Small intestine (tissue), 7 donors: ENCODE results near the gene FIGNL2. TPM values are rescaled to one million over a fixed set of nuclear protein-coding genes. Genes with fewer than 3 reads are reported as not detected.
A peak's percentile ranks its signal among the peaks of the same experiment; 100 is the strongest.

ENCODE experiments used
- DNase-seq, 2 donors: peaks; one replicate each; pipeline versions ENCODE4 v3.0.0 to v3.0.0-alpha.2; 2013
- FAIRE-seq: peaks from 2 replicates; lab custom pipeline; 2012; peaks lifted over from hg19 to GRCh38; lab: Jason Lieb, UNC
- H3K27ac ChIP-seq, 3 donors: one replicate each; pipeline ENCODE4 v1.5.1; 2013; ENCODE audit warnings: low read length in 2 of 3, mild to moderate bottlenecking in 2 of 3, control low read depth in 1 of 3, inconsistent platforms in 1 of 3, low read depth in 1 of 3, moderate library complexity in 1 of 3
- H3K27me3 ChIP-seq, 3 donors: one replicate each; pipeline ENCODE4 v1.6.1; 2013; ENCODE audit warnings: low read length in 3 of 3, inconsistent platforms in 1 of 3; ENCODE audit not compliant: control insufficient read depth in 3 of 3, insufficient read depth in 3 of 3
- H3K36me3 ChIP-seq, 3 donors: one replicate each; pipeline ENCODE4 v1.6.1; 2013; ENCODE audit warnings: low read length in 3 of 3, inconsistent platforms in 1 of 3, low read depth in 1 of 3, mild to moderate bottlenecking in 1 of 3, moderate library complexity in 1 of 3; ENCODE audit not compliant: control insufficient read depth in 3 of 3, insufficient read depth in 2 of 3
- H3K4me1 ChIP-seq, 3 donors: one replicate each; pipeline ENCODE4 v1.6.1; 2013; ENCODE audit warnings: low read length in 2 of 3, inconsistent platforms in 1 of 3, low read depth in 1 of 3, mild to moderate bottlenecking in 1 of 3, moderate library complexity in 1 of 3; ENCODE audit not compliant: control insufficient read depth in 3 of 3, insufficient read depth in 2 of 3
- H3K4me3 ChIP-seq, 3 donors: one replicate each; pipeline ENCODE4 v1.5.1; 2013; ENCODE audit warnings: low read length in 3 of 3, control low read depth in 1 of 3, inconsistent platforms in 1 of 3, low read depth in 1 of 3, mild to moderate bottlenecking in 1 of 3, moderate library complexity in 1 of 3
- H3K9me3 ChIP-seq, 2 donors: one replicate each; pipeline ENCODE4 v1.6.1; 2013; ENCODE audit warnings: low read depth in 1 of 2, low read length in 1 of 2; ENCODE audit not compliant: control insufficient read depth in 2 of 2, insufficient read depth in 1 of 2
- WGBS, 3 donors: extraction: QIAGEN DNeasy Blood & Tissue Kit; methylation state at CpG; one replicate each; pipeline ENCODE4 v1.1.7; 2013; 5-methylcytosine and 5-hydroxymethylcytosine counted together
- polyA plus RNA-seq, 4 donors: library from polyadenylated mRNA; stranded (reverse) in 3 of 4; unstranded in 1 of 4; fragments of 200-250 nt in 3 of 4; fragments of 120-200 nt in 1 of 4; gene quantifications; one replicate each; pipeline versions ENCODE4 v1.2.1 to v1.2.3, GENCODE V29; 2013
- donor health status: healthy with polysubstance abuse.
- donor health status: control.
- donor health status: control.
- donor health status: Bipolar disorder and iron deficiency.
- donor health status: healthy.

The FIGNL2 gene
- polyA plus RNA-seq, 4 donors = 0.39 to 0.41 TPM; not detected in 2

- peak overlapping the region; percentile 28 to 55 (median 33) for H3K4me3 ChIP-seq
- no peaks in the 10 kb centered on the region for H3K9me3 ChIP-seq
- H3K27ac ChIP-seq = peak overlapping the region in 1 of 3 donors; percentile 38
- DNase-seq (no peak), FAIRE-seq (no peak)
- H3K27me3 ChIP-seq = peaks cover 8 to 63% (median 13%) of the 10 kb centered on the region in 3 donors
- H3K36me3 ChIP-seq = no peaks in the 10 kb centered on the region
- WGBS, 3 donors = 1 to 3% (median 2%) methylated on average over 17 to 40 of the region's 40 CpGs
- H3K4me1 ChIP-seq = peaks cover 0 to 26% (median 4%) of the 10 kb centered on the region in 3 donors
Measured at GRCh38 chr12:51847643-51848325, 734 bp downstream of the FIGNL2 start.

DNA sequence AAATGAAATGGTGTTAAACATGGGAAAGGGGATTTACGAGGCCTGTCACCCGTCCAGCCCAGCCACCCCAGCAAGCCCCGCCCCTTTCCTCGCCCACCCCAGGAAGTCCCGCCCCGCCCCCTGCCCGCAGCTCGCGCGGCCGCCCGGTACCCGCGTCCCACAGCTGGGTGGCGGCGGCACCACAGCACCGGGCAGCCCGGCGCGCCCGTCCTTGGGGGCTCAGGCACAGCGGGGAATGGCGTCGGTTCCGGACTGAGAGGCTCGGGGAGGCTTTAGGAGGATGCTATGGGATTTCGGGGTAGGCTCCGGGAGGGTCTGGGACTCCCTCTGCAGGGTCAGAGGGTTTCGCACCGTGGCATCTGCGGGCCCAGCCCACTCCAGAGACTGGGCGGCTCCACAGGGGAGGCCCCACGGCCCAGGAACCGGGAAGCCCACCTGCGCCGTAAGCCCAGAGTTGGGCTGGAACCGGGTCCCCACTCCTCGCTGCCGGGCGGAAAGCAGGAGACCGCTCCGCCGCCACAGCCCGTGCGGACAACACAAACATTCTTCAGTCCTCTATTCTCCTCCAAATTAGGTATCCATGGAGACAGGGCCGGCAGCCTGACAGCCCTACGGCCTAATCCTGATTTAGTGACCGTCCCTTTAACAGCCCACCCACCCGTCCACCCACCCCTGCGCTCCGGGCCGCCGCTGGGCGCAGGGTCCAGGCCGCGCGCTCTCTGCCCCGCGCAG lies 1.4 kb downstream of the FIGNL2 start:
- Histone ChIP-seq H3K9me3 (no peaks in the 10 kb centered on the region), H3K27ac (peak overlapping the region in 2 of 3 donors; percentile 14 to 38), H3K4me3 (peak overlapping the region; percentile 28 to 55 (median 28)), H3K27me3 (peaks cover 8 to 68% (median 13%) of the 10 kb centered on the region in 3 donors), H3K36me3 (no peaks in the 10 kb centered on the region), H3K4me1 (peaks cover 0 to 26% (median 4%) of the 10 kb centered on the region in 3 donors)
- FAIRE-seq (no peak), DNase-seq (peak in 1 of 2 donors; percentile 33)
- 1 to 7% (median 3%) methylated on average over 41 to 59 of the region's 59 CpGs for WGBS, 3 donors

DNA sequence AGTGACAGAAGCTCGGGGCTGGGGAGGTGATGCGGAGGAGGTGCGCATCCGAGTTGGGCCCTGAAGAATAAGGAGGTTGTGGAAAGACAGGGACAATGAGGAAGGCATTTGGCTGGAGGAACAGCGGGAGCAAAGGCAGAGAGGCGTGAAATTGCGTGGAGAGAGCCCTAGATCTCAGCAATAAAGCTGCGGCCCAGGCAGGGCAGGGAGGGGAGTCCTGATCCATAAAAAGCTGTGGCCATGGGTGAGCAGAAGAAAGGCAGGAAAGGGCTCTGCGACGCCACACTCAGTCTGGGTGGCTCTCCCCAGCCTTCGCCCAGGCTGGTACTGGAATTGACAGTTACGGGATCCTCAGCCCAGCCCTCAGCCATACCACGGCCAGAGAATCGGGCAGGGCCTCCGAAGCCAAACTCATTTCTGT lies 2.2 kb downstream of the FIGNL2 start:
- Histone ChIP-seq H3K36me3 (no peaks in the 10 kb centered on the region), H3K9me3 (no peaks in the 10 kb centered on the region), H3K4me1 (peaks cover 0 to 26% (median 4%) of the 10 kb centered on the region in 3 donors), H3K27me3 (peaks cover 8 to 73% (median 13%) of the 10 kb centered on the region in 3 donors), H3K27ac (no peak overlapping the region), H3K4me3 (no peak overlapping the region)
- whole genome bisulfite sequencing, 3 donors = 43 to 74% (median 58%) methylated on average over 15 of the region's 15 CpGs
- FAIRE-seq = no peak
- no peak for DNase-seq

GRCh38 chr12:51845482-51845881 lies 3.0 kb downstream of the FIGNL2 start:
- no peaks in the 10 kb centered on the region for H3K36me3 ChIP-seq
- 17 to 58% (median 40%) methylated on average over 7 of the region's 7 CpGs for WGBS, 3 donors
- no peaks in the 10 kb centered on the region for H3K9me3 ChIP-seq
- FAIRE-seq = no peak
- H3K4me1 ChIP-seq = peaks cover 0 to 26% (median 4%) of the 10 kb centered on the region in 3 donors
- no peak overlapping the region for H3K4me3 ChIP-seq
- DNase-seq = no peak
- H3K27me3 ChIP-seq = peaks cover 8 to 65% (median 16%) of the 10 kb centered on the region in 3 donors
- no peak overlapping the region for H3K27ac ChIP-seq

GRCh38 chr12:51844854-51845253 lies 3.7 kb downstream of the FIGNL2 start:
- Histone ChIP-seq H3K9me3 (no peaks in the 10 kb centered on the region), H3K4me3 (no peak overlapping the region), H3K36me3 (no peaks in the 10 kb centered on the region), H3K27me3 (peaks cover 8 to 59% (median 16%) of the 10 kb centered on the region in 3 donors), H3K27ac (no peak overlapping the region), H3K4me1 (peaks cover 0 to 26% (median 4%) of the 10 kb centered on the region in 3 donors)
- DNase-seq = no peak
- WGBS, 3 donors = 72 to 89% (median 75%) methylated on average over 4 of the region's 4 CpGs
- FAIRE-seq = no peak

- Histone ChIP-seq H3K27me3 (peaks cover 8 to 42% (median 13%) of the 10 kb centered on the region in 3 donors), H3K36me3 (no peaks in the 10 kb centered on the region), H3K27ac (no peak overlapping the region), H3K9me3 (no peaks in the 10 kb centered on the region), H3K4me1 (peaks cover 0 to 17% (median 0%) of the 10 kb centered on the region in 3 donors), H3K4me3 (no peak overlapping the region)
- DNase-seq (no peak), FAIRE-seq (no peak)
- WGBS, 3 donors = 22 to 45% (median 41%) methylated on average over 6 of the region's 6 CpGs
Measured at GRCh38 chr12:51841727-51842126, 6.8 kb downstream of the FIGNL2 start.

- Histone ChIP-seq H3K27me3 (peaks cover 5 to 35% (median 10%) of the 10 kb centered on the region in 3 donors), H3K27ac (no peak overlapping the region), H3K9me3 (no peaks in the 10 kb centered on the region), H3K4me3 (no peak overlapping the region), H3K36me3 (no peaks in the 10 kb centered on the region), H3K4me1 (peaks cover 0 to 10% (median 0%) of the 10 kb centered on the region in 3 donors)
- no peak for DNase-seq
- 75 to 84% (median 77%) methylated on average over 6 of the region's 6 CpGs for WGBS, 3 donors
- no peak for FAIRE-seq
Measured at GRCh38 chr12:51840966-51841365, 7.6 kb downstream of the FIGNL2 start.

DNA sequence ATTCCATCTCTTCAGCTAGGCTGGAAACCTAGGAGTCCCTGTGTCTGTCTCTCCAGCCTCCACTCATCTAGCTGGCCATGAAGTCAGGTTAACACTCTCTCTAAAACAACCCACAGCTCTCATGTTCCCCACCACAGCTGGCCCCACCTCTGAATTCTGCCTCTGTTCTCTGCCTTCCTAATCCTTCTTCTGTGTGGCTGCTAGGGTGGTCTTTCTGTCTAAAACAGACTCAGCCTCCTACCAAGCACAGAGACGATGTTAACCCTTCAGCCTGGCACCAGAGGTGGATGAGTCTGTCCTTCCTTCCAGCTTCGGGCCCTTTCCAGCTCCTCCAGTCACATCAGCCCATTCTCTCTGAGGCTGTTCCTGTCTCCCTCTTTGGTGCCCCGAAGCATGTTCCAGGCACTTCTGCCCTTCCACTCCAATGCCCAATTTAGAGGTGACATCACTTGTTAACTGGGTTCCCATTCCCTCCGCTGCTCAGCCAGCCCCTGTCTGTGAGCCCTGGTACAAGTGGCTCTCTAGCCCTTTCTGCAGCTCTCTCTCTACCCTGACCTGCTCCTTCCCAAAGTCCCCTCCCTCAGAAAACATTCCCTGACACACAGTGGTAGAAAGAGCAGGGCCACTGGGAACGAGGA lies 9.1 kb downstream of the FIGNL2 start:
- Histone ChIP-seq H3K9me3 (no peaks in the 10 kb centered on the region), H3K36me3 (no peaks in the 10 kb centered on the region), H3K4me3 (no peak overlapping the region), H3K27ac (no peak overlapping the region), H3K27me3 (peaks cover 0 to 21% (median 3%) of the 10 kb centered on the region in 3 donors), H3K4me1 (no peaks in the 10 kb centered on the region)
- WGBS, 3 donors = 67 to 79% (median 71%) methylated on average over 5 of the region's 5 CpGs
- DNase-seq (no peak), FAIRE-seq (no peak)
